CD4-positive, alpha-beta T cell treated with Interleukin-17A for 1 hour (primary cell): ENCODE measurements around the gene EEA1.

ENCODE experiments used
- DNase-seq: peaks from one replicate; pipeline ENCODE4 v3.0.0-alpha.2; 2020

The EEA1 gene

GRCh38 chr12:92740411-92740810 lies 188.7 kb downstream of the EEA1 start:
- DNase-seq: no peak

GRCh38 chr12:92739113-92739512 lies 190.0 kb downstream of the EEA1 start:
- DNase-seq: no peak

GRCh38 chr12:92737855-92738850 lies 190.9 kb downstream of the EEA1 start:
- no peak for DNase-seq

- no peak for DNase-seq
Measured at GRCh38 chr12:92736605-92737004, 192.5 kb downstream of the EEA1 start.

- no peak for DNase-seq
Measured at GRCh38 chr12:92735131-92735721, 193.9 kb downstream of the EEA1 start.

GRCh38 chr12:92733661-92734060 lies 195.4 kb downstream of the EEA1 start:
- no peak for DNase-seq

- DNase-seq: no peak
Measured at GRCh38 chr12:92733181-92733580, 195.9 kb downstream of the EEA1 start.

GRCh38 chr12:92732716-92733115 lies 196.4 kb downstream of the EEA1 start:
- no peak for DNase-seq

GRCh38 chr12:92732216-92732615 lies 196.9 kb downstream of the EEA1 start:
- DNase-seq: no peak

- DNase-seq: no peak
Measured at GRCh38 chr12:92730758-92731157, 198.3 kb downstream of the EEA1 start.

GRCh38 chr12:92729773-92730305 lies 199.3 kb downstream of the EEA1 start:
- no peak for DNase-seq

GRCh38 chr12:92726850-92727249 lies 202.2 kb downstream of the EEA1 start:
- no peak for DNase-seq

- DNase-seq: no peak
Measured at GRCh38 chr12:92722897-92723296, 206.2 kb downstream of the EEA1 start.

GRCh38 chr12:92721656-92722055 lies 207.4 kb downstream of the EEA1 start:
- DNase-seq: no peak

GRCh38 chr12:92721130-92721529 lies 208.0 kb downstream of the EEA1 start:
- no peak for DNase-seq
